ENCODE data around the gene AVEN.

- TF ChIP-seq HDAC6 (IDR thresholded peaks at IDR 0.05; ENCODE audit: low read depth, low read length) = no peak
- no peak for TF ChIP-seq EZH2 (IDR thresholded peaks at IDR 0.05; ENCODE audit: low read depth, low read length, severe bottlenecking)
- TF ChIP-seq, protein P1, sequence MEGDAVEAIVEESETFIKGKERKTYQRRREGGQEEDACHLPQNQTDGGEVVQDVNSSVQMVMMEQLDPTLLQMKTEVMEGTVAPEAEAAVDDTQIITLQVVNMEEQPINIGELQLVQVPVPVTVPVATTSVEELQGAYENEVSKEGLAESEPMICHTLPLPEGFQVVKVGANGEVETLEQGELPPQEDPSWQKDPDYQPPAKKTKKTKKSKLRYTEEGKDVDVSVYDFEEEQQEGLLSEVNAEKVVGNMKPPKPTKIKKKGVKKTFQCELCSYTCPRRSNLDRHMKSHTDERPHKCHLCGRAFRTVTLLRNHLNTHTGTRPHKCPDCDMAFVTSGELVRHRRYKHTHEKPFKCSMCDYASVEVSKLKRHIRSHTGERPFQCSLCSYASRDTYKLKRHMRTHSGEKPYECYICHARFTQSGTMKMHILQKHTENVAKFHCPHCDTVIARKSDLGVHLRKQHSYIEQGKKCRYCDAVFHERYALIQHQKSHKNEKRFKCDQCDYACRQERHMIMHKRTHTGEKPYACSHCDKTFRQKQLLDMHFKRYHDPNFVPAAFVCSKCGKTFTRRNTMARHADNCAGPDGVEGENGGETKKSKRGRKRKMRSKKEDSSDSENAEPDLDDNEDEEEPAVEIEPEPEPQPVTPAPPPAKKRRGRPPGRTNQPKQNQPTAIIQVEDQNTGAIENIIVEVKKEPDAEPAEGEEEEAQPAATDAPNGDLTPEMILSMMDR (IDR thresholded peaks at IDR 0.05; ENCODE audit: control extremely low read depth in 1 of 3, insufficient read depth in 1 of 3, low read depth in 1 of 3, low read length in 3 of 3) = no peak
- TF ChIP-seq RAD21 (IDR thresholded peaks at IDR 0.05 in 1 of 2, conservative IDR thresholded peaks at IDR 0.05 in 1 of 2; ENCODE audit: low read depth in 2 of 2, low read length in 2 of 2) = no peak
- no peak for TF ChIP-seq EP300 (IDR thresholded peaks at IDR 0.05; ENCODE audit: borderline replicate concordance in 1 of 2, low read depth in 2 of 2, low read length in 2 of 2)
- no peak for TF ChIP-seq KDM5A (IDR thresholded peaks at IDR 0.05; ENCODE audit: low read length)
- no peak for TF ChIP-seq POLR2A (IDR thresholded peaks at IDR 0.05; ENCODE audit: control extremely low read depth in 1 of 2, low read depth in 2 of 2, low read length in 2 of 2)
- no peak for TF ChIP-seq POLR2AphosphoS5 (IDR thresholded peaks at IDR 0.05; ENCODE audit: low read depth, low read length)
- TF ChIP-seq ZNF274 (IDR thresholded peaks at IDR 0.05; ENCODE audit: borderline replicate concordance, extremely low read depth, low read length) = no peak
- TF ChIP-seq KDM1A (IDR thresholded peaks at IDR 0.05; ENCODE audit: borderline replicate concordance, low read length) = no peak
- TF ChIP-seq SIN3A (conservative IDR thresholded peaks at IDR 0.05 in 1 of 2, IDR thresholded peaks at IDR 0.05 in 1 of 2; ENCODE audit: low read depth in 1 of 2, low read length in 2 of 2) = no peak
- TF ChIP-seq SP1 (IDR thresholded peaks at IDR 0.05; ENCODE audit: low read depth, low read length) = no peak
- no peak for TF ChIP-seq BRCA1 (IDR thresholded peaks at IDR 0.05; ENCODE audit: low read depth, low read length)
These were observed 37.5 kb downstream of the AVEN start for GRCh38 chr15:34001536-34001935.

All from H1 (cell line).